KMS-11 (cell line): Measurements from ENCODE around the gene SPTA1.

Experiments
- H2AFZ ChIP-seq: fragments of 200-600 bp; sonication (generic); 2 replicates; pipeline ENCODE4 v1.6.1; 2016; ENCODE audit warnings: antibody characterized with exemption, mixed run types, low read depth
- H3K27ac ChIP-seq: fragments of 200-600 bp; sonication (generic); 2 replicates; pipeline ENCODE4 v1.6.1; 2016; ENCODE audit warnings: mild to moderate bottlenecking, mixed run types
- H3K27me3 ChIP-seq: fragments of 200-600 bp; sonication (generic); 2 replicates; pipeline ENCODE4 v1.6.1; 2017; ENCODE audit warnings: mild to moderate bottlenecking, low read depth, mixed run types, moderate library complexity; ENCODE audit not compliant: insufficient read depth
- H3K36me3 ChIP-seq: fragments of 200-600 bp; sonication (generic); 2 replicates; pipeline ENCODE4 v1.6.1; 2017; ENCODE audit warnings: mild to moderate bottlenecking, mixed run types; ENCODE audit not compliant: insufficient read depth
- H3K4me1 ChIP-seq: fragments of 200-600 bp; sonication (generic); 2 replicates; pipeline ENCODE4 v1.6.1; 2016; ENCODE audit warnings: mild to moderate bottlenecking, low read depth, mixed run types; ENCODE audit not compliant: poor library complexity, severe bottlenecking
- H3K4me2 ChIP-seq: fragments of 200-600 bp; sonication (generic); 2 replicates; pipeline ENCODE4 v1.7.0; 2016; ENCODE audit warnings: mild to moderate bottlenecking, mixed run types
- H3K4me3 ChIP-seq: fragments of 200-600 bp; sonication (generic); IDR thresholded peaks from 2 replicates; pipeline ENCODE4 v1.6.1; 2017; ENCODE audit warnings: low read depth, low read length, mixed read lengths; ENCODE audit not compliant: insufficient read depth
- H3K79me2 ChIP-seq: fragments of 200-600 bp; sonication (generic); 2 replicates; pipeline ENCODE4 v1.6.1; 2016; ENCODE audit warnings: low read depth, mixed run types; ENCODE audit not compliant: insufficient read depth
- H3K9ac ChIP-seq: fragments of 200-600 bp; sonication (generic); 2 replicates; pipeline ENCODE4 v1.6.1; 2016; ENCODE audit warnings: mild to moderate bottlenecking, mixed run types
- H4K20me1 ChIP-seq: fragments of 200-600 bp; sonication (generic); 2 replicates; pipeline ENCODE4 v1.6.1; 2016; ENCODE audit warnings: mild to moderate bottlenecking, mixed run types; ENCODE audit not compliant: insufficient read depth
- CTCF ChIP-seq: fragments of 200-600 bp; sonication (generic); conservative IDR thresholded peaks from 2 replicates; pipeline ENCODE4 v1.6.1; 2017; ENCODE audit warnings: low read depth, mild to moderate bottlenecking, antibody characterized with exemption, low read length, moderate library complexity, mixed read lengths

Gene SPTA1

DNA sequence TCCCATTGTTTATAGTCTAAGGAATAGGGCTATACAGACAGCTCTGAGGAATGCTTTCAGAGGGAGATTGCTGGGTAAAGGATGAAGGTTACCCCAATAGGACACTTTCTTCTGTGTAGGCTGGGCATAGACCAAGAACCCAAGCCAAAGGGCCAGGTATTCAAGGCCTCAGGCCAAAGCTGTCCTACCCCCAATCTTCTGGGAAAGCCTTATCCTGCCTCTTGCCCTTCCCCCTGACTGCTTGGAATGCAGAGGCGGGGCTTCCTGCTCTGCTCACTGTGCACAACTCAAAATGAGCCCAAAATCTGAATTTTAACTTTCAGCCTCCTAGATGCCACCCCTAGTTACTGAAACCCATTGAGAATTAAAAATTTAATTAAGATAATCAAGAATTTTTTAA, 79.2 kb downstream of the SPTA1 start:
- Histone ChIP-seq H3K27me3 (no peaks in the 10 kb centered on the region), H4K20me1 (no peaks in the 10 kb centered on the region), H3K36me3 (no peaks in the 10 kb centered on the region), H3K9ac (no peak overlapping the region), H2AFZ (no peak overlapping the region), H3K27ac (no peak overlapping the region), H3K4me1 (no peaks in the 10 kb centered on the region), H3K4me3 (no peak overlapping the region), H3K79me2 (no peaks in the 10 kb centered on the region), H3K4me2 (no peak overlapping the region)
- TF ChIP-seq CTCF, result no peak

DNA sequence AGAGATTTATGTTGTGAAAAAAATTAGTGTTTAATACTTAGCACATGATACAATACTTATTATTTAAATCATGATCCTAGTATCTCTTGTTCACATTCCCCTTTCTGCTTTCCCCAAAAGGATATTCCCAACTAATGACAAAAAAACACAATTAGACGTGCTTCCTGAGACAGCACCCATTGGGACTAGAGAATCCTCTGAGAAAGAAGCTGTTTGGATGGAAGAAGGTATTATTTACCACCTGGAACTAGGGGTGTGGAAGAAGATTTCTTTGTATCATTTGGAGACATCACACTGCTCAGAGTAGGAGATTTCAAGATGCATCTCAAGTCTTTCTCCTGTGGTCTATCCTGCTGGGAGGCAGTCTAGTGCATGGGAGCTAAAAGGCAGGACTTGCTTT, 81.5 kb downstream of the SPTA1 start, which contains the start of gene OR10Z1:
TSS of gene OR10Z1 (plus strand) at position 301 of the 400 bp plus-strand sequence. CDS start 1,171 bp downstream, outside the sequence.
- TF ChIP-seq CTCF, result no peak
- H3K36me3 ChIP-seq, result no peaks in the 10 kb centered on the region
- H3K4me2 ChIP-seq, result no peak within 1 kb of the TSS
- no peak within 1 kb of the TSS for H2AFZ ChIP-seq
- H3K79me2 ChIP-seq, result no peaks in the 10 kb centered on the region
- H3K4me3 ChIP-seq, result no peak within 1 kb of the TSS
- no peaks in the 10 kb centered on the region for H3K4me1 ChIP-seq
- H3K27me3 ChIP-seq, result no peaks in the 10 kb centered on the region
- H3K9ac ChIP-seq, result no peak within 1 kb of the TSS
- no peak within 1 kb of the TSS for H3K27ac ChIP-seq
- no peaks in the 10 kb centered on the region for H4K20me1 ChIP-seq

GRCh38 chr1:158600735-158601134, 85.8 kb downstream of the SPTA1 start:
- no peak for TF ChIP-seq CTCF
- Histone ChIP-seq H3K9ac (no peak overlapping the region), H4K20me1 (no peaks in the 10 kb centered on the region), H3K4me2 (no peak overlapping the region), H3K27me3 (no peaks in the 10 kb centered on the region), H3K36me3 (no peaks in the 10 kb centered on the region), H2AFZ (no peak overlapping the region), H3K4me3 (no peak overlapping the region), H3K79me2 (no peaks in the 10 kb centered on the region), H3K27ac (no peak overlapping the region), H3K4me1 (no peaks in the 10 kb centered on the region)

- no peaks in the 10 kb centered on the region for H3K36me3 ChIP-seq
- H3K4me1 ChIP-seq, result no peaks in the 10 kb centered on the region
- TF ChIP-seq CTCF, result no peak
- H3K27ac ChIP-seq, result no peak overlapping the region
- no peaks in the 10 kb centered on the region for H3K79me2 ChIP-seq
- peak overlapping the region; percentile 11 for H3K4me3 ChIP-seq
- H2AFZ ChIP-seq, result no peak overlapping the region
- H3K27me3 ChIP-seq, result no peaks in the 10 kb centered on the region
- no peaks in the 10 kb centered on the region for H4K20me1 ChIP-seq
- H3K4me2 ChIP-seq, result no peak overlapping the region
- no peak overlapping the region for H3K9ac ChIP-seq
Observed at GRCh38 chr1:158586942-158587341, 99.6 kb downstream of the SPTA1 start.
